Measurements from ENCODE around the gene TNIP2.

GRCh38 chr4:2721586-2721985 lies 34.5 kb downstream of the TNIP2 start:
- TF ChIP-seq EZH2 (IDR thresholded peaks at IDR 0.05; ENCODE audit: insufficient read depth, poor library complexity, severe bottlenecking) = no peak
- no peak for TF ChIP-seq EZH2phosphoT487 (IDR thresholded peaks at IDR 0.05; ENCODE audit: insufficient read depth, low read depth)
